Ovary (tissue), 3 donors: ENCODE data around the gene UBE4A.

Source experiments
- EP300 ChIP-seq: sonication (generic); formaldehyde crosslinking; IDR thresholded peaks from one replicate; pipeline ENCODE4 v1.6.1; 2017; ENCODE audit warnings: antibody characterized with exemption
- POLR2A ChIP-seq: fragments of 450-650 bp; IDR thresholded peaks from one replicate; pipeline ENCODE4 v1.6.1; 2017; ENCODE audit warnings: antibody characterized with exemption, mild to moderate bottlenecking, moderate library complexity
- TF ChIP-seq, protein P1 (sequence below), 3 donors: fragments of 450-650 bp in 2 of 3; fragments of 200-600 bp in 1 of 3; IDR thresholded peaks; one replicate each; pipeline versions ENCODE4 v1.5.1 to v1.8.0; 2016 to 2022; ENCODE audit warnings: antibody characterized with exemption in 3 of 3, mild to moderate bottlenecking in 1 of 3
- donor health status: DM: no; HTN: no; CAD: no.

DNA sequence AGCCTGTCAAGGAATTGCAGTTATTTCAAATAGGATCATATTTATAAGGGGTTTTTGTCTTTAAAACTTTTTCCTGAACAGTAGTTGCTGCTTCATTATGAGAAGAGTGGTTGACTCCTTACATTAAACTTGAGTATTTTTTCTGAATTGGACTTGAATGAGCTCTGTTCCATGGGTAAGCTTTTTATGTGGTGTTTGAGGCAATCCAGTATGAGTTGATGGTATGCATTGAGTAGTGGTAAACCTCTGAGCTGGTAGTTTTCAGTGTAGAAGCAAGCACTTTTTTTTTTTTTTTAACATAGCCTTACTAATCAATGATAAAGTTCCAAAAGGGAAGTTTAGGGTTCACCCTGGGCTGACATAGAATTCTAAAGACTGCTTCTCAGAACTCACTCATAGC lies 80.2 kb downstream of the UBE4A start:
- TF ChIP-seq POLR2A (no peak), EP300 (no peak)
- TF ChIP-seq, protein P1, sequence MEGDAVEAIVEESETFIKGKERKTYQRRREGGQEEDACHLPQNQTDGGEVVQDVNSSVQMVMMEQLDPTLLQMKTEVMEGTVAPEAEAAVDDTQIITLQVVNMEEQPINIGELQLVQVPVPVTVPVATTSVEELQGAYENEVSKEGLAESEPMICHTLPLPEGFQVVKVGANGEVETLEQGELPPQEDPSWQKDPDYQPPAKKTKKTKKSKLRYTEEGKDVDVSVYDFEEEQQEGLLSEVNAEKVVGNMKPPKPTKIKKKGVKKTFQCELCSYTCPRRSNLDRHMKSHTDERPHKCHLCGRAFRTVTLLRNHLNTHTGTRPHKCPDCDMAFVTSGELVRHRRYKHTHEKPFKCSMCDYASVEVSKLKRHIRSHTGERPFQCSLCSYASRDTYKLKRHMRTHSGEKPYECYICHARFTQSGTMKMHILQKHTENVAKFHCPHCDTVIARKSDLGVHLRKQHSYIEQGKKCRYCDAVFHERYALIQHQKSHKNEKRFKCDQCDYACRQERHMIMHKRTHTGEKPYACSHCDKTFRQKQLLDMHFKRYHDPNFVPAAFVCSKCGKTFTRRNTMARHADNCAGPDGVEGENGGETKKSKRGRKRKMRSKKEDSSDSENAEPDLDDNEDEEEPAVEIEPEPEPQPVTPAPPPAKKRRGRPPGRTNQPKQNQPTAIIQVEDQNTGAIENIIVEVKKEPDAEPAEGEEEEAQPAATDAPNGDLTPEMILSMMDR (IDR thresholded peaks at IDR 0.05) = no peak
